ENCODE measurements around the gene SEH1L.

- TF ChIP-seq EZH2 (IDR thresholded peaks at IDR 0.05; ENCODE audit: borderline replicate concordance, low read length), result no peak
- TF ChIP-seq CTCF (IDR thresholded peaks at IDR 0.05; ENCODE audit: low read length), result no peak
These were observed 19.6 kb upstream of the SEH1L start for GRCh38 chr18:12928206-12928605.
